Breast epithelium (tissue), 3 donors: ENCODE data around the gene SCN9A.

Source experiments
- POLR2A ChIP-seq: fragments of 450-650 bp; IDR thresholded peaks from one replicate; pipeline ENCODE4 v1.6.1; 2016; ENCODE audit warnings: antibody characterized with exemption, mild to moderate bottlenecking, moderate library complexity
- POLR2AphosphoS5 ChIP-seq, 3 donors: sonication (generic); formaldehyde crosslinking; IDR thresholded peaks; one replicate each; pipeline ENCODE4 v1.6.1; 2017; ENCODE audit warnings: antibody characterized with exemption in 3 of 3
- TF ChIP-seq, protein P1 (sequence below), 3 donors: fragments of 450-650 bp; IDR thresholded peaks; one replicate each; pipeline ENCODE4 v1.5.1; 2016 to 2017; ENCODE audit warnings: antibody characterized with exemption in 3 of 3, mild to moderate bottlenecking in 3 of 3, moderate library complexity in 3 of 3

DNA sequence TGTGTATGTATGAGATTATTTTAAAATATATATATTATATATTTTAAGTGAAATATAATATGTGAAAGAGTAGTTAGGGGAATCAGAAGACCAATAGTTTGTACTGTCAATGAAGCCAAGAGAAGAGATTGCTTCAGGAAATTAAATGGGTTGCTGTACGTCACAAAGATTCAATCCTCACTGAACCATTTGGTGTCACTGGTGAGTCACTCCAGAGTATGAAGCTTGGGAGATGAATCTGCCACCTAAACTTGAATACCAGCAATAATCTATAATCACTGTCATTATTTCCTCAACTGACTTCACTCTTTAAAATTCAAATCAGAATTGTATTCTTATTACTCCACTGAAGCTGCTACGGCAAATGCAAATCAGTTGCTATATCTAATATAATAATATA lies 41.9 kb upstream of the SCN9A start:
- TF ChIP-seq, protein P1, sequence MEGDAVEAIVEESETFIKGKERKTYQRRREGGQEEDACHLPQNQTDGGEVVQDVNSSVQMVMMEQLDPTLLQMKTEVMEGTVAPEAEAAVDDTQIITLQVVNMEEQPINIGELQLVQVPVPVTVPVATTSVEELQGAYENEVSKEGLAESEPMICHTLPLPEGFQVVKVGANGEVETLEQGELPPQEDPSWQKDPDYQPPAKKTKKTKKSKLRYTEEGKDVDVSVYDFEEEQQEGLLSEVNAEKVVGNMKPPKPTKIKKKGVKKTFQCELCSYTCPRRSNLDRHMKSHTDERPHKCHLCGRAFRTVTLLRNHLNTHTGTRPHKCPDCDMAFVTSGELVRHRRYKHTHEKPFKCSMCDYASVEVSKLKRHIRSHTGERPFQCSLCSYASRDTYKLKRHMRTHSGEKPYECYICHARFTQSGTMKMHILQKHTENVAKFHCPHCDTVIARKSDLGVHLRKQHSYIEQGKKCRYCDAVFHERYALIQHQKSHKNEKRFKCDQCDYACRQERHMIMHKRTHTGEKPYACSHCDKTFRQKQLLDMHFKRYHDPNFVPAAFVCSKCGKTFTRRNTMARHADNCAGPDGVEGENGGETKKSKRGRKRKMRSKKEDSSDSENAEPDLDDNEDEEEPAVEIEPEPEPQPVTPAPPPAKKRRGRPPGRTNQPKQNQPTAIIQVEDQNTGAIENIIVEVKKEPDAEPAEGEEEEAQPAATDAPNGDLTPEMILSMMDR (IDR thresholded peaks at IDR 0.05), result no peak
- TF ChIP-seq POLR2AphosphoS5 (IDR thresholded peaks at IDR 0.05), result no peak
- TF ChIP-seq POLR2A, result no peak
